ENCODE measurements around the gene PCDHGA5.

DNA sequence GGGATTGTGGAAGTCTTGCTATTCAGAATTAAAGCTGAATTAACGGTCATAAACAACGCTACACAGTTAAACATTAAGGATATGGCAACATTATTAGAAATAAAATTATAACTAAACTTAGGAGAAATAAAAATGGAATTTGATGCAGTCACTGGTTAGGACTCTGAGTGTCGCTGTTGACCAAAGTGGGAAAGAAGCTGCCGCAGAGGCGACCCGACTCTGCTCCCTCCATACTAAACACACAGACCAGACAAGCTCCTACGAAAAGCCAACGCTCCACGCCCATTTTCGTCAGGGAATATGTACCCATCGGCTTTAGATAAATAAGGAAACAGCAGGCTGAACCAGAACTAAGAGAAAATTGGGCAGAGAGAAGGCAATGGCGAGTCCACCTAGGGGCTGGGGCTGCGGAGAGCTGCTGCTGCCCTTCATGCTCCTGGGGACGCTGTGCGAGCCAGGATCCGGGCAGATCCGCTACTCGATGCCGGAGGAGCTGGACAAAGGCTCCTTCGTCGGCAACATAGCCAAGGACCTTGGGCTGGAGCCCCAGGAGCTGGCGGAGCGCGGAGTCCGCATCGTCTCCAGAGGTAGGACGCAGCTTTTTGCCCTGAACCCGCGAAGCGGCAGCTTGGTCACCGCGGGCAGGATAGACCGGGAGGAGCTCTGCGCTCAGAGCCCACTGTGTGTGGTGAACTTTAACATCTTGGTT is at the start of gene PCDHGA5:
- TF ChIP-seq, protein P1, sequence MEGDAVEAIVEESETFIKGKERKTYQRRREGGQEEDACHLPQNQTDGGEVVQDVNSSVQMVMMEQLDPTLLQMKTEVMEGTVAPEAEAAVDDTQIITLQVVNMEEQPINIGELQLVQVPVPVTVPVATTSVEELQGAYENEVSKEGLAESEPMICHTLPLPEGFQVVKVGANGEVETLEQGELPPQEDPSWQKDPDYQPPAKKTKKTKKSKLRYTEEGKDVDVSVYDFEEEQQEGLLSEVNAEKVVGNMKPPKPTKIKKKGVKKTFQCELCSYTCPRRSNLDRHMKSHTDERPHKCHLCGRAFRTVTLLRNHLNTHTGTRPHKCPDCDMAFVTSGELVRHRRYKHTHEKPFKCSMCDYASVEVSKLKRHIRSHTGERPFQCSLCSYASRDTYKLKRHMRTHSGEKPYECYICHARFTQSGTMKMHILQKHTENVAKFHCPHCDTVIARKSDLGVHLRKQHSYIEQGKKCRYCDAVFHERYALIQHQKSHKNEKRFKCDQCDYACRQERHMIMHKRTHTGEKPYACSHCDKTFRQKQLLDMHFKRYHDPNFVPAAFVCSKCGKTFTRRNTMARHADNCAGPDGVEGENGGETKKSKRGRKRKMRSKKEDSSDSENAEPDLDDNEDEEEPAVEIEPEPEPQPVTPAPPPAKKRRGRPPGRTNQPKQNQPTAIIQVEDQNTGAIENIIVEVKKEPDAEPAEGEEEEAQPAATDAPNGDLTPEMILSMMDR (IDR thresholded peaks at IDR 0.05; ENCODE audit: low read depth, low read length, poor library complexity, severe bottlenecking) = no peak
- no peak for TF ChIP-seq EZH2phosphoT487 (IDR thresholded peaks at IDR 0.05; ENCODE audit: borderline replicate concordance, low read length)

Measured in DOHH2 (cell line).